ENCODE results near the gene NEB. TPM values are rescaled to one million over a fixed set of nuclear protein-coding genes. Genes with fewer than 3 reads are reported as not detected.
A peak's percentile ranks its signal among the peaks of the same experiment; 100 is the strongest.

The NEB gene
- total RNA-seq, 2 donors from 2014 or later: 1.1 to 1.2 TPM

DNA sequence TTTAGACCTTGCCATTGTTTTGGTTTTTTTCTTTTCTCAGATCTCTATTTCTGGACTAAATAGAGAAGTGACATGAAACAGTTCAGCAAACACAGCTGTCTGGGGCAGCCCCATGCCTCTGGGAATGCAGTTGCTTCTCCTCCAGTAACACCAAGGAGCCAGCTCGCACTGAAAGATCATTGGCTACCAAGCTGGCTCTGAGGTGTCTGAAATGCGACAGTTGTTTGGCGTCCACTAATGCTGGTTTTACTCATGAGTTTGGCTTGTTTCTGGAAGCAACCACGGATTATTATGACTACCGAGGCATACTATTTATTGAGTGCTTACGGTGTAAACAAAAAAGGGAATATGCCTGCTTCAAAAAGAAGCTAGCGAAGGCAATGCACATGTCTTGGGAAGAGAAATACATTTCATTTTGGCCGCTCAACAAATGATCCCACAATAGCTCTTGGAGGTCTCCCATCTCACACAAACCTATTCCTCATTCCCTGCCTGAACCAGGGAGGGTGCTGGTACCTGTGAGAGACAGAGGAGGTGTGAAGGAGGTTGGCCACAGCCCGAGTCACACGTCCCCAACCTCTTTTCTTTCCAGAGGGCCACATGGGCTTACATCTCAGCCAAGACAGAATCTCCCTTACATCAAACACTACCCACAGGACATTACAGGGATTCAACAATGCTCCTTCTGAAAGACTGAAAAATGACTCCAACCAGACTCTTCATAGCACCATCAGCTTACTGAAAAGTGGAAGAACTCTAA is 37.5 kb upstream of the NEB start:
- Mint-ChIP-seq H3K36me3 (ENCODE audit: insufficient read depth in 2 of 2) (peaks cover 0 to 2% of the 10 kb centered on the region in 2 donors), H3K4me1 (ENCODE audit: low read depth) (peaks cover 16% of the 10 kb centered on the region), H3K9me3 (peaks cover 1 to 2% of the 10 kb centered on the region in 2 donors), H3K27me3 (ENCODE audit: low read depth) (no peaks in the 10 kb centered on the region), H3K27ac (no peak overlapping the region), H3K4me3 (no peak overlapping the region)
- DNase-seq (no peak), ATAC-seq (replicated peaks in 1 of 2) (no peak)

DNA sequence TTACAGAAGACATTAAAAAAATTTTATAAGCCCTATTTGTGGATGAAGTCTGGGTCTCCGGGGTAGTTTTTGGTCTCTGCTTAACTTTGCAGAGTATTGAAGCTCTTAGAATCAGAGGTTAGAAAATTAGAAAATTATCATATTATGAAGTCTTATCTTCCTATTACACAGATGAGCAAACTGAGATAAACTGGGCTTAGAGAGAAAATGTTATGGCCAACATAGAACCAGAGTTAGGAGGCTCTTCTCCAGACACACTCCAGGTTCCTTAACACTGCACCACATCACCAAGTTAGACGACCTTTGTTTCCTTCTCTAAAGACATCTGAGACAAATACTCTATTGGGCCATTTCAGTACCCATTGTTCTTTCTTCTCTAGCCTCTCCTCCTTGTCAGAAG is 36.7 kb upstream of the NEB start:
- Mint-ChIP-seq H3K27ac (no peak overlapping the region), H3K4me1 (ENCODE audit: low read depth) (peaks cover 23% of the 10 kb centered on the region), H3K36me3 (ENCODE audit: insufficient read depth in 2 of 2) (no peaks in the 10 kb centered on the region), H3K4me3 (no peak overlapping the region), H3K27me3 (ENCODE audit: low read depth) (no peaks in the 10 kb centered on the region), H3K9me3 (peaks cover 1 to 2% of the 10 kb centered on the region in 2 donors)
- no peak for DNase-seq
- no peak for ATAC-seq (replicated peaks in 1 of 2)

DNA sequence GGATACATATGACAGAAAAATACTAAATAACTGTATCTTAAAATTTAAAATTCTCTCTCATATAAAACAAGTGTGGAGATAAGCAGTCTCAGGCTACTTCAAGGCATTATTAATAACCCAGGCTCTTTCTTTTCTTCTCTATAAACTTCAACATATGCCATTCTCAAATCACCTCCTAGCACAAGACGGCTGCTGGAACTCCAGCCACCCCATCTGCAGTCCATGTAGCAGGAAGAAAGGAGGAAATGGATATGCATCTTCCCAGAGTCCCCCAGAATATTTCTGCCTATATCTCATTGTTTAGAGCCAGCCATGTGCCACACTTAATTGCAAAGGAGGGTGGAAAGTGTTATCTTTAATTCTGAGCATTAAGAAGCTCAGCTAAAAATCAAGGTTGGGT is 35.3 kb upstream of the NEB start:
- Mint-ChIP-seq H3K27me3 (ENCODE audit: low read depth) (no peaks in the 10 kb centered on the region), H3K9me3 (peaks cover 1 to 2% of the 10 kb centered on the region in 2 donors), H3K4me3 (no peak overlapping the region), H3K27ac (peak overlapping the region; percentile 2), H3K4me1 (ENCODE audit: low read depth) (peaks cover 18% of the 10 kb centered on the region), H3K36me3 (ENCODE audit: insufficient read depth in 2 of 2) (no peaks in the 10 kb centered on the region)
- no peak for ATAC-seq (replicated peaks in 1 of 2)
- DNase-seq: no peak

DNA sequence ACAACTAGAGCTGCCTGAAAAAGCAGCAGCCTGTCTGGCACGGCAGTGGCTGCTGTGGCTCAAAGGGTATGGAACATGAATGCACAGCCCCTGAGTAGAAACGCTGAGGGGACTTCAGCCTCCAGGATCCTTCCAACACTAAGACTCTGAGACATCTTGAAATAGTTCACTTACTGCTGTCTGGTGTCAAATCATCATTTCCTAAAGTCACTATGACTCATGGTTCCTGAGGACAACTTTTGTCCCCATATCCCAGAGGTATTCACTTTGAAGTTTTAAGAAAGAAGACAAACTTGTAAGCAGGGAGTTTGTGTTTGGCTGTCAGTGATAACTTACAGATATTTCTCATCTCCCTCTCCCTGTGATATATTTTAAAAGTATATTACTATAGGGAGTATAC is 33.3 kb upstream of the NEB start:
- Mint-ChIP-seq H3K9me3 (peaks cover 1 to 2% of the 10 kb centered on the region in 2 donors), H3K27ac (no peak overlapping the region), H3K4me1 (ENCODE audit: low read depth) (peaks cover 16% of the 10 kb centered on the region), H3K36me3 (ENCODE audit: insufficient read depth in 2 of 2) (no peaks in the 10 kb centered on the region), H3K4me3 (no peak overlapping the region), H3K27me3 (ENCODE audit: low read depth) (no peaks in the 10 kb centered on the region)
- ATAC-seq (replicated peaks in 1 of 2) (no peak), DNase-seq (no peak)

DNA sequence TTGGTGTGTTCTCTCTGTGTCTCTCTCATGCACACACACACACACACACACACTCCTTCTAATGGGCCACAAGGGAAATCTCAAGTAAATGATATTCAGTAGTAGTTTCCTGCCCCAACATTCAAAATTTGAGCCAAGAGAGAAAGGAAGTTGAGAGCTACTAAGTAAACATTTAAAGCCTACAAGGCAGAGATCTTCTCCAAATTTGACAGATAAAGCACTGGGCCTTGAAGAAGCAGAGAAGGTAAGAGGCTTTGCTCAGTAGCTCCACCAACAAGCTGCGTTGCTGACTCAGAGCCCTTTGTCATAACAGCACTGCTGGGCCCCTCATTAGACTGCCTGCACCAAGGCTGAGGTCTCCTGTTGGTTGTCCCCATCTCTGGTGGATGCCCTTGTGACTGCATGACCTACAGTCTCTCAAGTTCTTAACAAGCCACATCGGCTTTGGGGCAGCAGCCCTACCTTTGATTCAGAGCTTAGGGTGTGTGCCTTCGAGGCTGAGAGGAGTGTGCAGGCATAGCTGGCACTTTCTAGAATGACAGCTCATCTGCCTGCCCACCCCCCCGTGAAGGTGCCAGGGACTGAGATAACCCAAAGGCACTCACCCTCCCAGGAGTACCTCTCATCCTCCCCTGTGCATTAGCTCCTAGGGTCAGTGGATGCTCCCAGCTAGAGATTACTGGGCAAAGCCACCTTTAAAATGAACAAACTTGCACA is 32.3 kb upstream of the NEB start:
- peak; percentile 50 to 67 for DNase-seq
- peaks cover 16% of the 10 kb centered on the region for H3K4me1 Mint-ChIP-seq (ENCODE audit: low read depth)
- no peaks in the 10 kb centered on the region for H3K36me3 Mint-ChIP-seq (ENCODE audit: insufficient read depth in 2 of 2)
- no peak overlapping the region for H3K27ac Mint-ChIP-seq
- ATAC-seq (replicated peaks in 1 of 2): peak; percentile 98 to 99
- peaks cover 1 to 2% of the 10 kb centered on the region in 2 donors for H3K9me3 Mint-ChIP-seq
- no peak overlapping the region for H3K4me3 Mint-ChIP-seq
- no peaks in the 10 kb centered on the region for H3K27me3 Mint-ChIP-seq (ENCODE audit: low read depth)

DNA sequence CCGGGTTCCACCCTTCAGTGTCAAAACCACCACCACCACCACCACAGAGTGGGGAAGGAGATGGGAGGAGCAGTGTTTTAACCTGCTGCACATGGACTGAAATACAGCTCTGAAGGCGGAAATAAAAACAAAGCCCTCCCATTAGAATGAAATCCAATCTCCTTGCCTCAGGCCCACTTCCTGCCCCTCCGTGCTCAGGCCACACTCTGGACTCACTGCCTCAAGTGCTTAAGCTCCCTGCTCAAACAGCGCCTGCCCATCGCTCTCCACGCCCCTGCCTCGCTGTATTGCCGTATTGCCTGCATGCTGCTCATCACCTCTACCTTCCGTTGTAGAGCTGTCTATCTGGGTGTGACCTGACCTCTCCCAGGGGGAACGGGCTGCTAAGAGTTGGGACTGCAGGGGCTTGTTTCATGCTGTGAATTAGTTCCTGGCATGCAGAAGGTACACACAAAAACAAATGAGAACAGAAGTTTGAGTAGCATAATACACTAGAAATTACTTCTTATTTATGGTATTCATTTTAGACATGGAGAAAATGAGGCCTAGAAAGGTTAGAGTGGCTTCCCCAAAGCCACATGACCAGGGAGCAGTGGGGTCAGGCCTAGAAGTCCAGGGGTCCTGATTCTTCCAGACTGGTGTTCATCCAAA is 31.6 kb upstream of the NEB start:
- Mint-ChIP-seq H3K4me1 (ENCODE audit: low read depth) (peaks cover 16% of the 10 kb centered on the region), H3K4me3 (no peak overlapping the region), H3K9me3 (peaks cover 1 to 2% of the 10 kb centered on the region in 2 donors), H3K36me3 (ENCODE audit: insufficient read depth in 2 of 2) (no peaks in the 10 kb centered on the region), H3K27ac (no peak overlapping the region), H3K27me3 (ENCODE audit: low read depth) (no peaks in the 10 kb centered on the region)
- ATAC-seq (replicated peaks in 1 of 2) (no peak), DNase-seq (no peak)

DNA sequence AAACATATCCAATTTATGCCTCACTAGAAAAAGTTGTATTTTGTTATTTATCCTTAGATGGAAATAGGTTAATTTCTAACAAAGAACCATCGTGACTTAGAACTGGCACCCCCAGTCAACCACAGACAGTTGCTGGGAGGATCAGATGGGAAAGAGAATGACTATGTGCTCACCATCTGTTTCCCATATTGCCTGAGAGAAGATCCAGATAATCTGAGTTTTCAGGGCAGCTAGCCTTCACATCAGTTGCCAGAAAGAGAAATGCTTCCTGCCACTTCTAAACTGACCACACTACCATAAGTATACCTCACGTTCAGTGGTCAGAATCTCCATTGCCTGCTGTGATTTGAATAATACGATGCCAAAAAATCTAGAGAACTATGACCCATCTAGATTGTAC is 28.4 kb upstream of the NEB start:
- H3K27me3 Mint-ChIP-seq (ENCODE audit: low read depth): no peaks in the 10 kb centered on the region
- DNase-seq (no peak), ATAC-seq (replicated peaks in 1 of 2) (no peak)
- H3K36me3 Mint-ChIP-seq (ENCODE audit: insufficient read depth in 2 of 2): no peaks in the 10 kb centered on the region
- no peak overlapping the region for H3K27ac Mint-ChIP-seq
- H3K4me3 Mint-ChIP-seq: no peak overlapping the region
- no peaks in the 10 kb centered on the region for H3K9me3 Mint-ChIP-seq
- H3K4me1 Mint-ChIP-seq (ENCODE audit: low read depth): peaks cover 16% of the 10 kb centered on the region

DNA sequence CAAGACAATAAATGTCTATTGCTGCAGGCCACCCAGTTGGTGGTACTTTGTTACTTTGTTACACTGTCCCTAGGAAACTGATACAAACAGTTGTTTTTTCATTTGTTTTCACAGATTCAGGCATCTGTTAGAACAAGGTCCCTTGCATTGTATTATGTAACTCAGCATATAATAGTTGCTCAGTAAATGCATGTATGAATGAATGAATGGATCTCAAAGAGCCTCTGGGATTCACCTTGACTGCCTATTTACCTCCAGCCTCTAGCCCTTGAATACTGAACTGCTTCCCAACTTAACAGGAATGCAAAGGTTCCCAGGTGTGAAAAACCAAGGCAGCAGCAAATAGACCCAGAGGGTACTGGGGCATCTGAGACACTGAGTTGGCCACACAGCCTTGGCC is 27.4 kb upstream of the NEB start:
- ATAC-seq (replicated peaks in 1 of 2) (no peak), DNase-seq (no peak)
- H3K4me1 Mint-ChIP-seq (ENCODE audit: low read depth): peaks cover 6% of the 10 kb centered on the region
- no peak overlapping the region for H3K27ac Mint-ChIP-seq
- no peak overlapping the region for H3K4me3 Mint-ChIP-seq
- no peaks in the 10 kb centered on the region for H3K27me3 Mint-ChIP-seq (ENCODE audit: low read depth)
- no peaks in the 10 kb centered on the region for H3K36me3 Mint-ChIP-seq (ENCODE audit: insufficient read depth in 2 of 2)
- H3K9me3 Mint-ChIP-seq: no peaks in the 10 kb centered on the region

DNA sequence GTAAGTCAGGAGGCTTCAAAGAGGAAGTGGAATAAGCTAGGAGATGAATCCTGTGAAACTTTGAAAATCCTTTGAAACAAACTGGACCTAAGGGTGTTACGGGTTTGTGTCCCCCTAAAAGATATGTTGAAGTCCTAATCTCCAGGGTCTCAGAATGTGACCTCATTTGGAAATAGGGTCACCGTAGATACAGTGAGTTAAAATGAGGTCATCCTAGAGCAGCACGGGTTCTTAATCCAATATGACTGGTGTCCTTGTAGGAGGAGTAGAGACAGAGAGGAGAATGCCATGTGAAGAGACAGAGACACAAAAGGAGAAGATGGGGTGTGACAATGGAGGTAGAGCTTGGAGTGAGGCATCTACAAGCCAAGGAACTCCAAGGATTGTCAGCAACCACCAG is 26.9 kb upstream of the NEB start:
- H3K4me1 Mint-ChIP-seq (ENCODE audit: low read depth): peaks cover 1% of the 10 kb centered on the region
- ATAC-seq (replicated peaks in 1 of 2): no peak

DNA sequence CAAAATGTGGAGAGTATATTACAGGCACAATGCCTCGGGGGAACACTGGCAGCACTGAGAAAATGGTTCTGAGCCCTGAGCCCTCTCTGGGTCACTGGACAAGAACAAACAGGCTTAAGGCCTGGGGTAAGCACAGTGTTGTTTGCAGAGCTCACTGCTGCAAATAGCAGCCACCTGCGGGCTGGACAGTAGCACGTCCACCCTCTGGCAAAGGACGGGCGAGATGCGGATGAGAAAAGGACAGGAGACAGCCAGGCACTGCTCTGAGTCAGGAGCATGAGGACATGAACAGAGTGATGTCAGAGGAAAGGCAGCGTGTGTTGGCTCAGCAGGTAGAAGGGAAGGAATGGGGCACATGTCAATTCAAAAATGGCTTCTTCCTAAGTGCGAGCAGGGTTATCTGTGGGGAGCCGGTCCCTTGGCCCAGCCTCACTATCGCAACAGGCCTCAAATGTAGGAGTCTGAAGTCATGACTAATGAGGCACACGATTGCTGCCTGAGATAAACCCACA is 25.9 kb upstream of the NEB start:
- no peaks in the 10 kb centered on the region for H3K36me3 Mint-ChIP-seq (ENCODE audit: insufficient read depth in 2 of 2)
- H3K4me3 Mint-ChIP-seq: no peak overlapping the region
- H3K9me3 Mint-ChIP-seq: no peaks in the 10 kb centered on the region
- H3K4me1 Mint-ChIP-seq (ENCODE audit: low read depth): no peaks in the 10 kb centered on the region
- H3K27me3 Mint-ChIP-seq (ENCODE audit: low read depth): no peaks in the 10 kb centered on the region
- DNase-seq (no peak), ATAC-seq (replicated peaks in 1 of 2) (no peak)
- no peak overlapping the region for H3K27ac Mint-ChIP-seq

More for the DNA sequence above, 26.9 kb upstream of the NEB start:
- no peaks in the 10 kb centered on the region for H3K9me3 Mint-ChIP-seq
- no peaks in the 10 kb centered on the region for H3K36me3 Mint-ChIP-seq (ENCODE audit: insufficient read depth in 2 of 2)
- no peak overlapping the region for H3K27ac Mint-ChIP-seq
- no peak for DNase-seq
- H3K27me3 Mint-ChIP-seq (ENCODE audit: low read depth): no peaks in the 10 kb centered on the region
- no peak overlapping the region for H3K4me3 Mint-ChIP-seq

DNA sequence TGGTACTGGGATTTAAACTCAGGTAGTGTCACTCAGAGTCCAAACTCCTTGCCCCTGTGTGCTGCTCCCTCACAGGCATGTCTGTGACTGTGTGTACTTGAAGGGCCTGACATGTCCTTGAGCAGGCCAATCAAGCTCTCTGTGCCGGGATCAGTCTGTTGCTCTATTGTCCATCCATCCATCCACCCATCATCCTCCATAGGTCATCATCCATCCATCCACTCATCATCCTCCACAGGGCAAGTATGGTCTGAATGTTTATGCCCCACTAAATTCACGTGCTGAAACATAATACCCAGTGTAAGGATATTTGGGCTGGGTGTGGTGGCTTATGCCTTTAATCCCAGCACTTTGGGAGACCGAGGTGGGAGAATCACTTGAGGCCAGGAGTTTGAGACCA is 24.5 kb upstream of the NEB start:
- H3K4me1 Mint-ChIP-seq (ENCODE audit: low read depth): no peaks in the 10 kb centered on the region
- ATAC-seq (replicated peaks in 1 of 2) (no peak), DNase-seq (no peak)
- H3K9me3 Mint-ChIP-seq: no peaks in the 10 kb centered on the region
- H3K27ac Mint-ChIP-seq: no peak overlapping the region
- no peaks in the 10 kb centered on the region for H3K27me3 Mint-ChIP-seq (ENCODE audit: low read depth)
- no peaks in the 10 kb centered on the region for H3K36me3 Mint-ChIP-seq (ENCODE audit: insufficient read depth in 2 of 2)
- no peak overlapping the region for H3K4me3 Mint-ChIP-seq

DNA sequence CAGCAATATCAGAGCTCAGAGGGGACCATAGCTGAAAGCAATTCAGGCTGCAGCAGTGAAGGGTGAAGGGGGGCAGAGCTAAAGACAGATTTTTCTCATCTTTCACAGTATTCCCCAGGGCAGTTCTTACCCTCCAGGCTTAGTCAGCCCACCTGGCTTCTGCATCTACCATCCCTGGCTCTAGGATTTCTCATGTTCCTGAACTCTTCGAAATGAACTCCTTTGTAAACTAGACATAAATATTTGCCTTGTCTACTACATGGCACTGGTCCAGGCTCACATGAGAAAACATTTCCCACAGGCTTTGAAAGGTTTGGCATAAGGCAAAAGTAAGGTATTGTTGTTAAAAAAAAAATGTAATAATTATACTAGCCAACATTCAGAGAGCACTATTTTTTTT is 23.6 kb upstream of the NEB start:
- Mint-ChIP-seq H3K4me3 (no peak overlapping the region), H3K4me1 (ENCODE audit: low read depth) (no peaks in the 10 kb centered on the region), H3K9me3 (no peaks in the 10 kb centered on the region), H3K27ac (no peak overlapping the region), H3K27me3 (ENCODE audit: low read depth) (no peaks in the 10 kb centered on the region), H3K36me3 (ENCODE audit: insufficient read depth in 2 of 2) (no peaks in the 10 kb centered on the region)
- DNase-seq (no peak), ATAC-seq (replicated peaks in 1 of 2) (no peak)

DNA sequence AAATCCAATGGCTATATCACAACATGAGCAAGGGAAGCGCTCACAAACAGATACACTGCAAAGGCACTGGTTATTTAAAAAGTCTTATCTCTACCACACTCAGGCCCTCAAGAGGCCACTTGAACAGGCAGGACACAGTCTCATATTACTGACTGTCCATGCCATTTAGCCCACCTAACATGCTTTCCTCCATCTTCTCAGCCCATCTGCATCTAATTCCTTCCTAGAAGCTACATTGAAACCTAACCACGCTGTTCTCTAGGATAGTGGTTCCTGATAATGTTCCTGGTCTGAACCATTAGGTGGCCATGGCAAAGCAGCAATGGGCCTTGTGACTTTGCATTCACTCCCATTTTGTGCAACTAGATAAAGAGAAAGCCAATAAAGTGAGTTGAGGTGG is 22.5 kb upstream of the NEB start:
- H3K4me3 Mint-ChIP-seq: no peak overlapping the region
- H3K27ac Mint-ChIP-seq: no peak overlapping the region
- H3K4me1 Mint-ChIP-seq (ENCODE audit: low read depth): no peaks in the 10 kb centered on the region
- ATAC-seq (replicated peaks in 1 of 2) (no peak), DNase-seq (no peak)
- no peaks in the 10 kb centered on the region for H3K9me3 Mint-ChIP-seq
- no peaks in the 10 kb centered on the region for H3K27me3 Mint-ChIP-seq (ENCODE audit: low read depth)
- no peaks in the 10 kb centered on the region for H3K36me3 Mint-ChIP-seq (ENCODE audit: insufficient read depth in 2 of 2)
